ENCODE measurements around the gene C3.
"Not testable (repeated sequence)": the region's sequence is repeated elsewhere in the genome, so short reads cannot be mapped to it uniquely, and the experiment has no call there.

Gene C3

GRCh38 chr19:6765738-6766356 lies 45.4 kb upstream of the C3 start:
- no peak for TF ChIP-seq CTCF (conservative IDR thresholded peaks at IDR 0.05; ENCODE audit: low read length)
- no peak for DNase-seq (ENCODE audit: low read depth)
- H3K4me3 ChIP-seq (ENCODE audit: low read length), result no peak overlapping the region

GRCh38 chr19:6762253-6762797 lies 41.9 kb upstream of the C3 start:
- not testable (repeated sequence) for DNase-seq (ENCODE audit: low read depth); H3K4me3 ChIP-seq (ENCODE audit: low read length)

GRCh38 chr19:6761053-6761676 lies 40.7 kb upstream of the C3 start:
- DNase-seq (ENCODE audit: low read depth), result no peak
- no peak overlapping the region for H3K4me3 ChIP-seq (ENCODE audit: low read length)
- TF ChIP-seq CTCF (conservative IDR thresholded peaks at IDR 0.05; ENCODE audit: low read length), result no peak

GRCh38 chr19:6760606-6761005 lies 40.2 kb upstream of the C3 start:
- no peak for TF ChIP-seq CTCF (conservative IDR thresholded peaks at IDR 0.05; ENCODE audit: low read length)
- H3K4me3 ChIP-seq (ENCODE audit: low read length), result no peak overlapping the region
- DNase-seq (ENCODE audit: low read depth), result no peak

- no peak for TF ChIP-seq CTCF (conservative IDR thresholded peaks at IDR 0.05; ENCODE audit: low read length)
- no peak overlapping the region for H3K4me3 ChIP-seq (ENCODE audit: low read length)
- no peak for DNase-seq (ENCODE audit: low read depth)
These were observed 34.4 kb upstream of the C3 start for GRCh38 chr19:6754653-6755463.

- no peak for DNase-seq (ENCODE audit: low read depth)
- no peak overlapping the region for H3K4me3 ChIP-seq (ENCODE audit: low read length)
- TF ChIP-seq CTCF (conservative IDR thresholded peaks at IDR 0.05; ENCODE audit: low read length), result no peak
These were observed 33.7 kb upstream of the C3 start for GRCh38 chr19:6754136-6754535.

GRCh38 chr19:6753178-6754031 lies 33.0 kb upstream of the C3 start:
- peak; percentile 51 for DNase-seq (ENCODE audit: low read depth)
- H3K4me3 ChIP-seq (ENCODE audit: low read length), result peak overlapping the region; percentile 49
- peak; percentile 33 for TF ChIP-seq CTCF (conservative IDR thresholded peaks at IDR 0.05; ENCODE audit: low read length)
